B cell (primary cell): ENCODE data around the gene CFAP97D2. TPM values are rescaled to one million over a fixed set of nuclear protein-coding genes. Genes with fewer than 3 reads are reported as not detected.

Experiments used
- ATAC-seq: fragments of 200-7000 bp; cut with Tn5 transposase; one replicate; pipeline ENCODE4 v1.10.0; 2021; ENCODE audit warnings: low read depth, mild to moderate bottlenecking, moderate number of reproducible peaks, moderate library complexity
- CTCF ChIA-PET: fragments of 350-600 bp; sonication (Branson Sonifier 250); formaldehyde crosslinking; loops from one replicate; lab custom pipeline; 2021; ENCODE audit warnings: antibody characterized with exemption, inconsistent platforms; lab: Charles Lee
- POLR2A ChIA-PET: fragments of 350-600 bp; sonication (Branson Sonifier 250); formaldehyde crosslinking; loops from one replicate; lab custom pipeline; 2021; ENCODE audit warnings: antibody characterized with exemption; lab: Charles Lee
- DNase-seq: peaks from one replicate; pipeline ENCODE4 v3.0.0; 2013
- H2AFZ ChIP-seq: 2 replicates; pipeline ENCODE4 v1.6.1; 2012; ENCODE audit warnings: mild to moderate bottlenecking, low read depth, low read length; ENCODE audit not compliant: insufficient read depth, poor library complexity, severe bottlenecking
- H3K27ac ChIP-seq, 2 donors: 1 replicate in 1 of 2; 2 replicates in 1 of 2; pipeline ENCODE4 v1.5.1; 2012 to 2013; ENCODE audit warnings: low read length in 2 of 2, mild to moderate bottlenecking in 2 of 2, moderate library complexity in 1 of 2
- H3K27me3 ChIP-seq, 4 experiments: fragments of 200-600 bp in 1 of 4; sonication (generic) in 1 of 4; replicated peaks in 1 of 4; 1 replicate in 2 of 4; 2 replicates in 2 of 4; pipeline versions ENCODE4 v1.6.1 to v1.7.0; 2013 to 2016; ENCODE audit warnings: low read length in 3 of 4, mild to moderate bottlenecking in 2 of 4, mixed read lengths in 1 of 4, moderate library complexity in 1 of 4; ENCODE audit not compliant: insufficient read depth in 4 of 4, control insufficient read depth in 3 of 4; ENCODE audit errors: control extremely low read depth in 1 of 4
- H3K36me3 ChIP-seq, 2 experiments: replicated peaks in 1 of 2; 1 replicate in 1 of 2; 2 replicates in 1 of 2; pipeline versions ENCODE4 v1.6.1 to v1.7.1; 2013; ENCODE audit warnings: low read length in 1 of 2; ENCODE audit not compliant: insufficient read depth in 2 of 2, control insufficient read depth in 1 of 2; ENCODE audit errors: control extremely low read depth in 1 of 2, extremely low read depth in 1 of 2
- H3K4me1 ChIP-seq, 2 donors: fragments of 200-600 bp in 1 of 2; sonication (generic) in 1 of 2; 1 replicate in 1 of 2; 2 replicates in 1 of 2; pipeline versions ENCODE4 v1.5.1 to v1.6.1; 2013 to 2017; ENCODE audit warnings: low read length in 2 of 2; ENCODE audit not compliant: control insufficient read depth in 2 of 2, insufficient read depth in 2 of 2
- H3K4me2 ChIP-seq: replicated peaks from 2 replicates; pipeline ENCODE3; 2012; ENCODE audit warnings: mild to moderate bottlenecking, low read depth, low read length; ENCODE audit not compliant: poor library complexity, severe bottlenecking
- H3K4me3 ChIP-seq, 5 experiments: fragments of 200-600 bp in 1 of 5; sonication (generic) in 1 of 5; 1 replicate in 3 of 5; 2 replicates in 2 of 5; pipeline versions ENCODE4 v1.5.1 to v1.7.0; 2011 to 2016; ENCODE audit warnings: low read length in 4 of 5, mild to moderate bottlenecking in 4 of 5, low read depth in 2 of 5, control low read depth in 1 of 5, moderate library complexity in 1 of 5; ENCODE audit not compliant: insufficient read depth in 1 of 5; ENCODE audit errors: control extremely low read depth in 1 of 5, extremely low read depth in 1 of 5
- H3K79me2 ChIP-seq: fragments of 200-600 bp; sonication (generic); one replicate; pipeline ENCODE4 v1.6.0; 2016; ENCODE audit warnings: low read length; ENCODE audit not compliant: control insufficient read depth, insufficient read depth
- H3K9ac ChIP-seq: fragments of 200-600 bp; sonication (generic); 2 replicates; pipeline ENCODE4 v1.6.1; 2017; ENCODE audit warnings: mild to moderate bottlenecking, low read length, moderate library complexity
- H3K9me3 ChIP-seq, 3 donors: one replicate each; pipeline versions ENCODE4 v1.6.1 to v1.7.1; 2013; ENCODE audit warnings: low read length in 2 of 3; ENCODE audit not compliant: control insufficient read depth in 2 of 3, insufficient read depth in 1 of 3; ENCODE audit errors: control extremely low read depth in 1 of 3
- H4K20me1 ChIP-seq: 2 replicates; pipeline ENCODE4 v1.6.0; 2012; ENCODE audit warnings: mild to moderate bottlenecking, low read length; ENCODE audit not compliant: insufficient read depth, control insufficient read depth, poor library complexity, severe bottlenecking
- H3K27ac Mint-ChIP-seq: one replicate; pipeline ENCODE4 v1.8.0; 2021; ENCODE audit warnings: mixed read lengths
- H3K27me3 Mint-ChIP-seq: one replicate; pipeline ENCODE4 v1.8.0; 2021; ENCODE audit warnings: mixed read lengths
- H3K4me1 Mint-ChIP-seq: one replicate; pipeline ENCODE4 v1.8.0; 2021; ENCODE audit warnings: mixed read lengths
- H3K4me3 Mint-ChIP-seq: one replicate; pipeline ENCODE4 v1.8.0; 2021; ENCODE audit warnings: mixed read lengths
- H3K9me3 Mint-ChIP-seq: one replicate; pipeline ENCODE4 v1.8.0; 2022; ENCODE audit warnings: mixed read lengths; ENCODE audit not compliant: insufficient read depth
- EZH2 ChIP-seq: IDR thresholded peaks from 2 replicates; pipeline ENCODE4 v1.6.1; 2012; ENCODE audit warnings: borderline replicate concordance, low read depth, mild to moderate bottlenecking, moderate library complexity, low read length; ENCODE audit not compliant: insufficient read depth, poor library complexity, severe bottlenecking
- WGBS: methylation state at CpG from one replicate; pipeline ENCODE4 v1.1.5; 2013; ENCODE audit warnings: missing lambda C conversion rate; ENCODE audit not compliant: insufficient coverage; 5-methylcytosine and 5-hydroxymethylcytosine counted together
- intact Hi-C: fragments of 100-400 bp; cut with micrococcal nuclease; formaldehyde crosslinking; loops from one replicate; pipeline ENCODE4 v1.10.0; 2022
- polyA plus RNA-seq: library from polyadenylated mRNA; depleted of rRNA; stranded (reverse); fragments of >200 nt; gene quantifications from 2 replicates; pipeline ENCODE4 v1.2.3, GENCODE V29; 2012
- total RNA-seq, 2 donors: library from RNA; stranded (reverse); fragments of 120-200 nt in 1 of 2; gene quantifications; 1 replicate in 1 of 2; 2 replicates in 1 of 2; pipeline versions ENCODE4 v1.2.3 to v1.2.4, GENCODE V29; 2013 to 2022
- TF ChIP-seq, protein P1 (sequence below): fragments of 200-600 bp; IDR thresholded peaks from one replicate; pipeline ENCODE4 v1.8.0; 2022; ENCODE audit warnings: antibody characterized with exemption, mild to moderate bottlenecking

CFAP97D2 gene
- total and polyA plus RNA-seq, 2 donors (not counting 1 experiment from before 2014, with no cell fraction given): 0.09 to 0.22 TPM

DNA sequence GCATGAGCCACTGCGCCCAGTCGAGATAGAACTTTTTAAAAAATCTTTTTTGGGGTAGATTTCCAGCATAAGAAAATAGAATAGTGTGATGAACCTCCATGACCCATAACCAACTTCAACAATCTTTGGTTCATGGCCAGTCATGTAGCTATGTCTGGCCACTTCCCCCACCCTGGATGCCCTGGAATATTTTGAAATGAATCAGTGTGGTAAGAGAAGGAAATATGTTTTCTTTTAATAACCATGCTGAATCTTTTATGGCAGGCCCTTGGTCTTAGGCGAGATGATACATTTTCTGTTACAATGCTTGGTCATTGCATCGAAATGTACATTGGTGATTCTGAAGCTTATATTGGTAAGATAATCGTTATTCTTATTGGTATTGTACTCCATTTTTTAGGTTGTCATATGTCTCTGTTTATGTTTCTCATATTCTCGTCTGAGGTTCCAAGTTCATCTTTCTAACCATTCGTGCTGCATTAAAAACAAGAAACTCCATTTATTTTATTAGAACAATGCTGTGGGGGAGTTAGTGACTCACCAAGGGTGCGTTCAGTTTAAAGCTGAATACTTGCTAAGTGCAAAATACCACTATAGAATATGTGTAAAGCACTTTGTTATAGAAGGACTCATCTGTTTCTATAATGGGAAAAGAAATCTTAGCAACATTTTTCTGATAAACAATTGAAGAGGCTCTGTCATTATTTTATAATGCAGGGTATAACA, 86.0 kb downstream of the CFAP97D2 start:
- Histone ChIP-seq H3K36me3 (peaks cover 14 to 67% of the 10 kb centered on the region in 2 experiments), H3K9ac (no peak overlapping the region), H3K4me3 (no peak overlapping the region), H4K20me1 (no peaks in the 10 kb centered on the region), H3K79me2 (no peaks in the 10 kb centered on the region), H3K9me3 (peaks cover 0 to 10% (median 4%) of the 10 kb centered on the region in 3 donors), H2AFZ (no peak overlapping the region), H3K4me2 (no peak overlapping the region), H3K4me1 (peaks cover 46 to 52% of the 10 kb centered on the region in 2 donors), H3K27me3 (no peaks in the 10 kb centered on the region), H3K27ac (no peak overlapping the region)
- ChIA-PET POLR2A (no interaction called here), CTCF (interaction anchor here (1.3 kb wide), 1 partner anchor 53 kb away, joined by 3 read pairs; no protein-coding TSS in a partner anchor)
- no peaks in the 10 kb centered on the region for H3K9me3 Mint-ChIP-seq
- intact Hi-C loops: no loop called here
- peak overlapping the region; percentile 32 for H3K27ac Mint-ChIP-seq
- TF ChIP-seq, protein P1, sequence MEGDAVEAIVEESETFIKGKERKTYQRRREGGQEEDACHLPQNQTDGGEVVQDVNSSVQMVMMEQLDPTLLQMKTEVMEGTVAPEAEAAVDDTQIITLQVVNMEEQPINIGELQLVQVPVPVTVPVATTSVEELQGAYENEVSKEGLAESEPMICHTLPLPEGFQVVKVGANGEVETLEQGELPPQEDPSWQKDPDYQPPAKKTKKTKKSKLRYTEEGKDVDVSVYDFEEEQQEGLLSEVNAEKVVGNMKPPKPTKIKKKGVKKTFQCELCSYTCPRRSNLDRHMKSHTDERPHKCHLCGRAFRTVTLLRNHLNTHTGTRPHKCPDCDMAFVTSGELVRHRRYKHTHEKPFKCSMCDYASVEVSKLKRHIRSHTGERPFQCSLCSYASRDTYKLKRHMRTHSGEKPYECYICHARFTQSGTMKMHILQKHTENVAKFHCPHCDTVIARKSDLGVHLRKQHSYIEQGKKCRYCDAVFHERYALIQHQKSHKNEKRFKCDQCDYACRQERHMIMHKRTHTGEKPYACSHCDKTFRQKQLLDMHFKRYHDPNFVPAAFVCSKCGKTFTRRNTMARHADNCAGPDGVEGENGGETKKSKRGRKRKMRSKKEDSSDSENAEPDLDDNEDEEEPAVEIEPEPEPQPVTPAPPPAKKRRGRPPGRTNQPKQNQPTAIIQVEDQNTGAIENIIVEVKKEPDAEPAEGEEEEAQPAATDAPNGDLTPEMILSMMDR: no peak
- TF ChIP-seq EZH2: no peak
- no peak overlapping the region for H3K4me3 Mint-ChIP-seq
- ATAC-seq (no peak), DNase-seq (no peak)
- H3K4me1 Mint-ChIP-seq: peaks cover 46% of the 10 kb centered on the region
- no peaks in the 10 kb centered on the region for H3K27me3 Mint-ChIP-seq
- 100% methylated on average over 1 of the region's 8 CpGs for WGBS

DNA sequence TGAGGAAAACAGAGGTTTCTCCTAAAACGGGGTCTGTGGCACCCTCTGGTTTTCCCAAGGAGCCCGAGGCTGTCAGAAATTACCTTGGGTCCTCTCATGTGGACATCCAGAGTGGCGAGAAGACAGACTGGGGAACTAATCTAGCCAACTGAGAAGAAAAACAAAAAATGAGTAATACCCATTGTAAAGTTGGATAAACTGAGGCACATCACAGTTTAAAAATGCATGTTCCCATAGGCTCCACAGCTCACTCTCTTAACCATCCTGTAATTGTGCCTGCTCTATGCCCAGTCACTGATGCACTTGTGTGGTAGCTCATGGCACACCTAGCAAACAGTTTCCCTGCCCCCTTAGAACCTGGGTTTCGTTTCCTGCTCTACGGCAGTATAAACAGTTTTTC, 87.2 kb downstream of the CFAP97D2 start:
- ChIA-PET CTCF (interaction anchor here (1.3 kb wide), 1 partner anchor 52 kb away, joined by 3 read pairs; no protein-coding TSS in a partner anchor), POLR2A (no interaction called here)
- DNase-seq (no peak), ATAC-seq (no peak)
- Histone ChIP-seq H4K20me1 (no peaks in the 10 kb centered on the region), H3K27me3 (no peaks in the 10 kb centered on the region), H2AFZ (no peak overlapping the region), H3K4me2 (no peak overlapping the region), H3K36me3 (peaks cover 14 to 61% of the 10 kb centered on the region in 2 experiments), H3K9ac (no peak overlapping the region), H3K4me3 (no peak overlapping the region), H3K79me2 (no peaks in the 10 kb centered on the region), H3K27ac (no peak overlapping the region), H3K9me3 (peaks cover 0 to 10% (median 4%) of the 10 kb centered on the region in 3 donors), H3K4me1 (peaks cover 34 to 40% of the 10 kb centered on the region in 2 donors)
- H3K4me1 Mint-ChIP-seq: peaks cover 34% of the 10 kb centered on the region
- 100% methylated on average over 3 of the region's 5 CpGs for whole genome bisulfite sequencing
- H3K27me3 Mint-ChIP-seq: no peaks in the 10 kb centered on the region
- no peak overlapping the region for H3K4me3 Mint-ChIP-seq
- H3K27ac Mint-ChIP-seq: no peak overlapping the region
- TF ChIP-seq EZH2: no peak
- TF ChIP-seq, protein P1: no peak
- intact Hi-C loops: no loop called here
- H3K9me3 Mint-ChIP-seq: no peaks in the 10 kb centered on the region
